H1 (cell line): Measurements from ENCODE around the gene IL24.

ENCODE experiments used
- POLR2A ChIP-seq, 2 experiments: IDR thresholded peaks; 1 replicate in 1 of 2; 2 replicates in 1 of 2; pipeline ENCODE4 v1.6.1; 2011; ENCODE audit warnings: low read depth in 2 of 2, low read length in 2 of 2, mild to moderate bottlenecking in 2 of 2; ENCODE audit errors: control extremely low read depth in 1 of 2
- SP2 ChIP-seq: IDR thresholded peaks from 2 replicates; pipeline ENCODE4 v1.6.1; 2012; ENCODE audit warnings: mild to moderate bottlenecking, low read length, inconsistent platforms
- ZNF274 ChIP-seq: IDR thresholded peaks from 2 replicates; pipeline ENCODE4 v1.7.0; 2012; ENCODE audit warnings: low read length, borderline replicate concordance; ENCODE audit errors: extremely low read depth
- TF ChIP-seq, protein P1 (sequence below), 3 experiments: IDR thresholded peaks; 1 replicate in 2 of 3; 2 replicates in 1 of 3; pipeline versions ENCODE4 v1.5.1 to v1.6.1; 2011; ENCODE audit warnings: low read length in 3 of 3, mild to moderate bottlenecking in 3 of 3, inconsistent platforms in 2 of 3, low read depth in 1 of 3, moderate library complexity in 1 of 3; ENCODE audit not compliant: insufficient read depth in 1 of 3; ENCODE audit errors: control extremely low read depth in 1 of 3

DNA sequence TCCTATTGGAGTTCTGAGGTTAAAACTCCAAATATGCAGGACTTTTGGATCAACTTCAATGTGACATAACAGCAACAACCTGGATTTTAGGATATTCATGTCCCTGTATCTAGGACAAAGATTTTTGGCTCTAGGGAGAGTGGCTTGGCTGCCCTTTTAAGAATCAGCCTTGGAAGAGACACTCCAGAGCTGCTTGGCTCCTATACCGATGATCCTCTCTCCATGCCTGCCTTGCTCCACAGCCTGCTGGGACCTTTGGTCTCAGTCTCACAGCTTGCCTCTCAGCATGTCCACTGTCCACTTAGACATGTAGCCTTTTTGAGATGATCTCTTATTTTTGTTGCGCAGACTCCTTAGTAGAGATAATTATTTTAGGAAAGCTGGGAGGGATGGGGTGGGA is 29.0 kb downstream of the IL24 start:
- TF ChIP-seq, protein P1, sequence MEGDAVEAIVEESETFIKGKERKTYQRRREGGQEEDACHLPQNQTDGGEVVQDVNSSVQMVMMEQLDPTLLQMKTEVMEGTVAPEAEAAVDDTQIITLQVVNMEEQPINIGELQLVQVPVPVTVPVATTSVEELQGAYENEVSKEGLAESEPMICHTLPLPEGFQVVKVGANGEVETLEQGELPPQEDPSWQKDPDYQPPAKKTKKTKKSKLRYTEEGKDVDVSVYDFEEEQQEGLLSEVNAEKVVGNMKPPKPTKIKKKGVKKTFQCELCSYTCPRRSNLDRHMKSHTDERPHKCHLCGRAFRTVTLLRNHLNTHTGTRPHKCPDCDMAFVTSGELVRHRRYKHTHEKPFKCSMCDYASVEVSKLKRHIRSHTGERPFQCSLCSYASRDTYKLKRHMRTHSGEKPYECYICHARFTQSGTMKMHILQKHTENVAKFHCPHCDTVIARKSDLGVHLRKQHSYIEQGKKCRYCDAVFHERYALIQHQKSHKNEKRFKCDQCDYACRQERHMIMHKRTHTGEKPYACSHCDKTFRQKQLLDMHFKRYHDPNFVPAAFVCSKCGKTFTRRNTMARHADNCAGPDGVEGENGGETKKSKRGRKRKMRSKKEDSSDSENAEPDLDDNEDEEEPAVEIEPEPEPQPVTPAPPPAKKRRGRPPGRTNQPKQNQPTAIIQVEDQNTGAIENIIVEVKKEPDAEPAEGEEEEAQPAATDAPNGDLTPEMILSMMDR (IDR thresholded peaks at IDR 0.05; ENCODE audit: control extremely low read depth in 1 of 3, insufficient read depth in 1 of 3, low read depth in 1 of 3, low read length in 3 of 3), result no peak
- no peak for TF ChIP-seq POLR2A (IDR thresholded peaks at IDR 0.05; ENCODE audit: control extremely low read depth in 1 of 2, low read depth in 2 of 2, low read length in 2 of 2)
- TF ChIP-seq SP2, result no peak
- no peak for TF ChIP-seq ZNF274
